ENCODE data around the gene CPVL.

Gene CPVL

GRCh38 chr7:29109358-29109757 lies 37.0 kb downstream of the CPVL start:
- CTCF ChIA-PET: interaction anchor here (0.7 to 7.9 kb wide), 3 partner anchors 153 to 300 kb away, joined by 3 to 210 read pairs (median 6); no protein-coding TSS in a partner anchor
- H3K9me3 ChIP-seq (ENCODE audit: control insufficient read depth, insufficient read depth, low read depth, low read length): no peaks in the 10 kb centered on the region
- H3K4me1 ChIP-seq (ENCODE audit: control insufficient read depth, insufficient read depth, low read length): no peaks in the 10 kb centered on the region; the same call in 1 of the 2 replicates
- TF ChIP-seq GLIS1 (tag by site-specific recombination; IDR thresholded peaks at IDR 0.05) (no peak), ZNF785 (tag by site-specific recombination; IDR thresholded peaks at IDR 0.05) (no peak), IKZF3 (tag by site-specific recombination; IDR thresholded peaks at IDR 0.05) (no peak), ZNF248 (tag by site-specific recombination; IDR thresholded peaks at IDR 0.05) (no peak), ZNF558 (tag by site-specific recombination; IDR thresholded peaks at IDR 0.05) (no peak), ZNF37A (tag by site-specific recombination; IDR thresholded peaks at IDR 0.05) (no peak), ZNF561 (tag by site-specific recombination; IDR thresholded peaks at IDR 0.05; ENCODE audit: borderline replicate concordance) (no peak), ZNF747 (tag by site-specific recombination; IDR thresholded peaks at IDR 0.05) (no peak), ZNF677 (tag by site-specific recombination; IDR thresholded peaks at IDR 0.05) (no peak), ZBTB49 (tag by site-specific recombination; IDR thresholded peaks at IDR 0.05; ENCODE audit: low read depth) (no peak), ZNF544 (tag by site-specific recombination; IDR thresholded peaks at IDR 0.05) (no peak), ZNF704 (tag by site-specific recombination; IDR thresholded peaks at IDR 0.05) (no peak), ZNF610 (tag by site-specific recombination; IDR thresholded peaks at IDR 0.05; ENCODE audit: borderline replicate concordance) (no peak), ZNF530 (tag by site-specific recombination; IDR thresholded peaks at IDR 0.05; ENCODE audit: low read depth) (no peak), ZNF837 (tag by site-specific recombination; IDR thresholded peaks at IDR 0.05) (no peak), SCRT1 (tag by site-specific recombination; IDR thresholded peaks at IDR 0.05; ENCODE audit: borderline replicate concordance) (no peak), ZNF830 (tag by site-specific recombination; IDR thresholded peaks at IDR 0.05; ENCODE audit: low read depth) (no peak), YY1 (tag by site-specific recombination; IDR thresholded peaks at IDR 0.05) (no peak)
- H3K36me3 ChIP-seq (ENCODE audit: control insufficient read depth in 2 of 2, insufficient read depth in 1 of 2, low read length in 2 of 2): peaks cover 0 to 14% of the 10 kb centered on the region in 2 experiments; a peak in 1 of 3 replicates
- no peak overlapping the region for H3K4me3 ChIP-seq (ENCODE audit: low read depth, low read length)
- POLR2A ChIA-PET: no interaction called here
- no peak overlapping the region for H3K27ac ChIP-seq (ENCODE audit: extremely low read depth, low read depth, low read length)

GRCh38 chr7:29107056-29107455 lies 39.3 kb downstream of the CPVL start:
- Histone ChIP-seq H3K4me1 (ENCODE audit: control insufficient read depth, insufficient read depth, low read length) (no peaks in the 10 kb centered on the region), H3K27ac (ENCODE audit: extremely low read depth, low read depth, low read length) (no peak overlapping the region), H3K4me3 (ENCODE audit: low read depth, low read length) (no peak overlapping the region), H3K36me3 (ENCODE audit: control insufficient read depth in 2 of 2, insufficient read depth in 1 of 2, low read length in 2 of 2) (peaks cover 0 to 13% of the 10 kb centered on the region in 2 experiments; a peak in 1 of 3 replicates), H3K9me3 (ENCODE audit: control insufficient read depth, insufficient read depth, low read depth, low read length) (no peaks in the 10 kb centered on the region)
- ChIA-PET POLR2A (interaction anchor here (0.9 to 1.2 kb wide), 3 partner anchors 151 to 252 kb away, joined by 3 to 4 read pairs (median 4); no protein-coding TSS in a partner anchor), CTCF (interaction anchor here (0.6 to 7.9 kb wide), 45 partner anchors 9 to 1424 kb away, joined by 3 to 210 read pairs (median 4); no protein-coding TSS in a partner anchor)
- TF ChIP-seq ZFP69B (tag by site-specific recombination; IDR thresholded peaks at IDR 0.05): no peak
- no peak for TF ChIP-seq GLI4 (tag by site-specific recombination; IDR thresholded peaks at IDR 0.05)
- no peak for TF ChIP-seq ZNF624 (tag by site-specific recombination; IDR thresholded peaks at IDR 0.05)
- no peak for TF ChIP-seq ZSCAN30 (tag by site-specific recombination; IDR thresholded peaks at IDR 0.05)
- no peak for TF ChIP-seq YY1 (tag by site-specific recombination; IDR thresholded peaks at IDR 0.05)
- no peak for TF ChIP-seq ZSCAN18 (tag by site-specific recombination; IDR thresholded peaks at IDR 0.05)
- TF ChIP-seq ZNF580 (tag by site-specific recombination; IDR thresholded peaks at IDR 0.05): no peak

Measured in HEK293 (cell line).